Stimulated activated CD4-positive, alpha-beta T cell treated with anti-CD3 and anti-CD28 coated beads, Interleukin-4, amount 100 ng/mL, for 24 hours (primary cell): ENCODE data around the gene TMEM139.

Source experiments
- DNase-seq: peaks from one replicate; pipeline ENCODE4 v3.0.0-alpha.2; 2020

Gene TMEM139

DNA sequence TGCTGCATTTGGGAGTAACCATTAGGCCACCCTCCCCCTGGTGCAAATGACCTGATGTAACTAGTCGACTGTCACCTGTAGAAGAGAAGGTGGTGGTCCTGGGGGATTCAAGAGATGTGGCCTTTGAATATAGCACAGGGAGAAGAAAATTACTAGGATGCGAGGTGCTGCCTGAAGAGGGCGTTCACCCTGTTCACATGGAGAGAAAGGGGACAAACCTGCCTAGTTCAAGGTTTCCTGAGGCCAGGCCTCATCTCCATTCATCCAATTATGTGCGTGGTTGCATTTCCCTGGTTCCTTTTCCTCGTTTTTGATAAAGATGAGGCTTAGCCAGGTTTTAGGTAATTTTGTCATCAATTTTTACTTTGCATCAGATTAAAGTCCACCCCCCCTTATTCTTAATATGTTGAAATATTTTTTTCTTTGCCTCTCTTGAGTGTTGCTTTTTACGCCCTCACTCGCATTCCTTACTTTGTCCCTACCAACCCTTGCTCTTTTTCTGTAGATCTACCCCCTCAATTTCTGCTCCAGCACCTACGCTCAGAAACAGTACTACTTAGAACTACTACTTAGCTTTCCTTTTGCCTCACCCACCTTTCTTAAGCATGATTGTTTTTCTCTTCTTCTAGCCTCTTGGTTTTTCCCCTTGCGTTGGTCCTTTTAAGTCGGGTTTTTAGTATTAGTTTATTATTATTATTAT, 44.9 kb downstream of the TMEM139 start:
- no peak for DNase-seq

DNA sequence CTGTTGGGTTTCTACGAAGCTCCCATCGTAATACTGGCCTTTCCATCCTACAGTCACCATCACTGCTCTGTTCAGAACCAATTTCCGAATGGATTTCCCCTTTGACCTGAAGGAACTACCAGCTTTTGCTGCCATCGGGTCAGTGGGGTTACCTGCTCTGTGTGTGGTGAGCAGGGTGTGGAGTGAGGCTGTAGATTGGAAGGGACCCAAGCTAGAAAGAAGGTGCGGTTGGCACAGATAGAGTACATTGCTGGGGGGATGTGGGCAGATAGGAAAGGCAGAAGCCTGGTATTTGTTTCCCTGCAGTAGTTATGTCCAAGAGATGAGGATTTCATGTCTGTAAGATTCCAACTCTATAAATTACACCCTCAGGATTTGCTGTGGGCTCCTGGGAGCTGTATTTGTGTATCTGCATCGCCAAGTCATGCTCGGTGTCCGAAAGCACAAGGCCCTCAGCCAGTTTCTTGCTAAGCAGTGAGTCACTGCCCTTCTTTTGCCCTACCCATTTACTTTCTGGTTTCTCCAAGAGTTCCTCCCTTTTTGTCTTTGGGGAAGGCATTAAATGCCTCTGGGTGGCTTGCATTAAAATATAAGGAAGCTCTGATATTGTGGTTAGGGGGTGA, 46.5 kb downstream of the TMEM139 start:
- DNase-seq: no peak

DNA sequence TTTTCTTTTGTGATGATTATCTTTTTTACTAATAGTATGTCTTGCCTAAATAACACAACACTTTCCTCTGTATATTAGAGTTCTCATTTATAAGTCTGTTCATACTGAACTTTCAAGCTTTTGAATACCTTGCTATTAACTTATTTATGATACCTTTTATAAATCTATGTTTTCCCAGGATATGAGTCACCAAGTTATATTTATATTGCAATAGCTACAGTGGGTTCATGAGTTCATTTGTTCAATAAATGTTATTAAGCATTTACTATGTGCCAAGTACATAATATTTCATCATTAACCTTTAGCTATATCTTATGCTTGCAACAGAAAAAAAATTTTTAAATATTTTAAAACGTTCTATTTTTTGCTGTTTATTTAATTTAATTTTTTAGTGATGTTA, 49.5 kb downstream of the TMEM139 start:
- DNase-seq: no peak

DNA sequence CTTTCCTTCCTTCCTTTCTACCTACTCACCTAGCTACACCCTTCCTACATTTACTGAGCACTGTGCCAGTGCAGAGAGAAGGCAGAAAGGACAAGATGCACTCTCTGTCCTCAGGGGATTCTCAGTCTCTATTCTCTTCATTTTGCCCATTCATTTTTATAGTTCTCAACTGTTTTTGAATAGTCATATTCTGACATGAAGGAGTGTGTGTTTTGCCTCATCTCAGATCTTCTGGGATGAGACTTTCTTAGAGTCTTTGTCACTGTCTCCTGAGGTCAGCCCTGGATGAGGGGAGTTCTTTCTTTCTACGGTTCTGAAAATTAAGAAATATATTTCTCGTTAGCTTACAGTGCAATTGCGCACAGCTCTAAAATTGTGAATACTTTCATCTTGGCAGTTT, 52.5 kb downstream of the TMEM139 start:
- DNase-seq: no peak
